H1 (cell line): ENCODE data around the gene IL16.

Experiments
- CEBPB ChIP-seq: IDR thresholded peaks from 2 replicates; pipeline ENCODE4 v1.6.1; 2012; ENCODE audit warnings: low read depth, low read length
- EP300 ChIP-seq, 2 experiments: IDR thresholded peaks; 1 replicate in 1 of 2; 2 replicates in 1 of 2; pipeline ENCODE4 v1.6.1; 2011 to 2012; ENCODE audit warnings: low read depth in 2 of 2, low read length in 2 of 2, mild to moderate bottlenecking in 2 of 2, borderline replicate concordance in 1 of 2, inconsistent platforms in 1 of 2, moderate library complexity in 1 of 2
- HDAC2 ChIP-seq, 2 experiments: fragments of 300-600 bp in 1 of 2; sonication (generic) in 1 of 2; IDR thresholded peaks; 2 replicates each; pipeline ENCODE4 v1.6.1; 2011 to 2012; ENCODE audit warnings: low read depth in 2 of 2, low read length in 2 of 2, mild to moderate bottlenecking in 2 of 2, moderate library complexity in 2 of 2, borderline replicate concordance in 1 of 2, inconsistent platforms in 1 of 2
- PHF8 ChIP-seq: fragments of 200-600 bp; sonication (generic); conservative IDR thresholded peaks from 2 replicates; pipeline ENCODE4 v1.7.1; 2012; ENCODE audit warnings: low read depth, mild to moderate bottlenecking, inconsistent platforms, low read length, moderate library complexity
- POLR2A ChIP-seq, 2 experiments: IDR thresholded peaks; 1 replicate in 1 of 2; 2 replicates in 1 of 2; pipeline ENCODE4 v1.6.1; 2011; ENCODE audit warnings: low read depth in 2 of 2, low read length in 2 of 2, mild to moderate bottlenecking in 2 of 2; ENCODE audit errors: control extremely low read depth in 1 of 2
- POLR2AphosphoS5 ChIP-seq: IDR thresholded peaks from 2 replicates; pipeline ENCODE4 v1.6.1; 2011; ENCODE audit warnings: low read depth, low read length
- RAD21 ChIP-seq, 2 experiments: IDR thresholded peaks in 1 of 2; conservative IDR thresholded peaks in 1 of 2; 2 replicates each; pipeline ENCODE4 v1.6.1; 2011; ENCODE audit warnings: low read depth in 2 of 2, low read length in 2 of 2, improper control_type of control experiment in 1 of 2, inconsistent platforms in 1 of 2, mild to moderate bottlenecking in 1 of 2, moderate library complexity in 1 of 2
- RBBP5 ChIP-seq: IDR thresholded peaks from 2 replicates; pipeline ENCODE4 v1.7.1; 2012; ENCODE audit warnings: low read depth, mild to moderate bottlenecking, inconsistent platforms, low read length, moderate library complexity, borderline replicate concordance
- RFX5 ChIP-seq: IDR thresholded peaks from 2 replicates; pipeline ENCODE4 v1.6.1; 2011; ENCODE audit warnings: low read depth, low read length, improper control_type of control experiment, borderline replicate concordance
- RNF2 ChIP-seq: fragments of 200-900, 300-1000 bp; sonication (generic); IDR thresholded peaks from 2 replicates; pipeline ENCODE4 v1.7.1; 2016; ENCODE audit warnings: borderline replicate concordance, low read depth, mild to moderate bottlenecking, antibody characterized with exemption, low read length; ENCODE audit not compliant: poor library complexity, severe bottlenecking; ENCODE audit errors: missing control alignments
- SP1 ChIP-seq: IDR thresholded peaks from 2 replicates; pipeline ENCODE4 v1.6.1; 2011; ENCODE audit warnings: low read depth, low read length
- TCF12 ChIP-seq: IDR thresholded peaks from 2 replicates; pipeline ENCODE4 v1.6.1; 2011; ENCODE audit warnings: low read depth, mild to moderate bottlenecking, low read length
- TF ChIP-seq, protein P1 (sequence below), 3 experiments: IDR thresholded peaks; 1 replicate in 2 of 3; 2 replicates in 1 of 3; pipeline versions ENCODE4 v1.5.1 to v1.6.1; 2011; ENCODE audit warnings: low read length in 3 of 3, mild to moderate bottlenecking in 3 of 3, inconsistent platforms in 2 of 3, low read depth in 1 of 3, moderate library complexity in 1 of 3; ENCODE audit not compliant: insufficient read depth in 1 of 3; ENCODE audit errors: control extremely low read depth in 1 of 3
- TF ChIP-seq, protein P2 (sequence below): IDR thresholded peaks from 2 replicates; pipeline ENCODE4 v1.6.1; 2012; ENCODE audit warnings: inconsistent platforms

DNA sequence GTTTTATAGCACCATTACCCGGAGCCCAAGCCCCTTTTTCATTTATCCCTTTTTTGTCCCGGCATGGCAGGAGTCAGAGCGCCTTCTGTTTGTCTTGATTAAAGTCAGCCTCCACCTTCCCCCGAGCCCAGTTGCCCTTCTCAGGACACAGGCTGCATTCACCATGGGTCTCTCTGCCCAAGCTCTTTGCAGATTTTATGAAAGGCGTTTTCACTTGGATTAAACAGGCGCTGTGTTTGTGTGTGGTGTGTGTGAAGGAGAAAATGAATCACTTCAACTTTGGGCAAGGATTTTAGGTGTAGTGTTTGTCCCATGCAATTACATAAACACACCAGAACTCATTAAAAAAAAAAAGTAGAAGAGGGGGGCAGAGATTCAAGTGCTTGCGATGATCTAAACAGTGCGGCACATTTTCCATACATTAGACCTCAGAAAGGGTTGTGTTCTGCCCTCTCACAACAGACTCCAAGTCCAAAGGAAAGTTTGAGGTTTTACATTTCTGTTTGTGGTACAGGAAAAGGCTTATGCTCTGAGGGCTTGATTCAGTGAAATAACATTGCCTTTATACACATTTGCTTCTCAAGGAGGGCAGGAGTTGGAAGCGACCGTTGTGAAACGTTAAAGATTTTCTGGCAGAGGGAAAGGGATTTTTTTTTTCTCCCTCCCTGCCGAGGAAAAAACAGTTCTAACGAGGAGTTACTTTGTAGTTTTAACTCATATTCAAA is 14.5 kb upstream of the IL16 start:
- TF ChIP-seq, protein P1, sequence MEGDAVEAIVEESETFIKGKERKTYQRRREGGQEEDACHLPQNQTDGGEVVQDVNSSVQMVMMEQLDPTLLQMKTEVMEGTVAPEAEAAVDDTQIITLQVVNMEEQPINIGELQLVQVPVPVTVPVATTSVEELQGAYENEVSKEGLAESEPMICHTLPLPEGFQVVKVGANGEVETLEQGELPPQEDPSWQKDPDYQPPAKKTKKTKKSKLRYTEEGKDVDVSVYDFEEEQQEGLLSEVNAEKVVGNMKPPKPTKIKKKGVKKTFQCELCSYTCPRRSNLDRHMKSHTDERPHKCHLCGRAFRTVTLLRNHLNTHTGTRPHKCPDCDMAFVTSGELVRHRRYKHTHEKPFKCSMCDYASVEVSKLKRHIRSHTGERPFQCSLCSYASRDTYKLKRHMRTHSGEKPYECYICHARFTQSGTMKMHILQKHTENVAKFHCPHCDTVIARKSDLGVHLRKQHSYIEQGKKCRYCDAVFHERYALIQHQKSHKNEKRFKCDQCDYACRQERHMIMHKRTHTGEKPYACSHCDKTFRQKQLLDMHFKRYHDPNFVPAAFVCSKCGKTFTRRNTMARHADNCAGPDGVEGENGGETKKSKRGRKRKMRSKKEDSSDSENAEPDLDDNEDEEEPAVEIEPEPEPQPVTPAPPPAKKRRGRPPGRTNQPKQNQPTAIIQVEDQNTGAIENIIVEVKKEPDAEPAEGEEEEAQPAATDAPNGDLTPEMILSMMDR (IDR thresholded peaks at IDR 0.05; ENCODE audit: control extremely low read depth in 1 of 3, insufficient read depth in 1 of 3, low read depth in 1 of 3, low read length in 3 of 3): no peak
- TF ChIP-seq RNF2: no peak
- no peak for TF ChIP-seq RBBP5
- no peak for TF ChIP-seq PHF8
- TF ChIP-seq CEBPB: no peak
- no peak for TF ChIP-seq POLR2A (IDR thresholded peaks at IDR 0.05; ENCODE audit: control extremely low read depth in 1 of 2, low read depth in 2 of 2, low read length in 2 of 2)
- TF ChIP-seq RAD21 (IDR thresholded peaks at IDR 0.05 in 1 of 2, conservative IDR thresholded peaks at IDR 0.05 in 1 of 2; ENCODE audit: low read depth in 2 of 2, low read length in 2 of 2): no peak
- no peak for TF ChIP-seq EP300 (IDR thresholded peaks at IDR 0.05; ENCODE audit: borderline replicate concordance in 1 of 2, low read depth in 2 of 2, low read length in 2 of 2)
- TF ChIP-seq POLR2AphosphoS5: no peak
- TF ChIP-seq HDAC2 (IDR thresholded peaks at IDR 0.05; ENCODE audit: borderline replicate concordance in 1 of 2, low read depth in 2 of 2, low read length in 2 of 2): no peak
- TF ChIP-seq SP1: no peak
- no peak for TF ChIP-seq TCF12
- no peak for TF ChIP-seq RFX5
- TF ChIP-seq, protein P2, sequence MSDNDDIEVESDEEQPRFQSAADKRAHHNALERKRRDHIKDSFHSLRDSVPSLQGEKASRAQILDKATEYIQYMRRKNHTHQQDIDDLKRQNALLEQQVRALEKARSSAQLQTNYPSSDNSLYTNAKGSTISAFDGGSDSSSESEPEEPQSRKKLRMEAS: no peak
